GM12865 (cell line): ENCODE results near the gene FUT8.

Source experiments
- DNase-seq: peaks from one replicate; pipeline ENCODE4 v3.0.0; 2010; ENCODE audit warnings: low read depth
- H3K4me3 ChIP-seq: 2 replicates; pipeline ENCODE4 v1.5.1; 2011; ENCODE audit warnings: mild to moderate bottlenecking, low read depth, low read length, control low read depth
- CTCF ChIP-seq: IDR thresholded peaks from 2 replicates; pipeline ENCODE4 v1.5.1; 2011; ENCODE audit warnings: low read length, control low read depth, low read depth, inconsistent platforms; ENCODE audit not compliant: insufficient read depth; ENCODE audit errors: missing control alignments

Gene FUT8

GRCh38 chr14:65787461-65787860 lies 374.9 kb downstream of the FUT8 start:
- TF ChIP-seq CTCF, result no peak
- no peak overlapping the region for H3K4me3 ChIP-seq

GRCh38 chr14:65788876-65789275 lies 376.3 kb downstream of the FUT8 start:
- no peak overlapping the region for H3K4me3 ChIP-seq
- TF ChIP-seq CTCF, result no peak
- no peak for DNase-seq

More at GRCh38 chr14:65787461-65787860, 374.9 kb downstream of the FUT8 start:
- no peak for DNase-seq

GRCh38 chr14:65789363-65789762 lies 376.8 kb downstream of the FUT8 start:
- no peak for TF ChIP-seq CTCF
- no peak overlapping the region for H3K4me3 ChIP-seq
- no peak for DNase-seq

- no peak for TF ChIP-seq CTCF
- no peak for DNase-seq
- H3K4me3 ChIP-seq, result no peak overlapping the region
Observed at GRCh38 chr14:65790172-65790815, 377.8 kb downstream of the FUT8 start.

- DNase-seq, result peak; percentile 39
- no peak overlapping the region for H3K4me3 ChIP-seq
- no peak for TF ChIP-seq CTCF
Observed at GRCh38 chr14:65791191-65791981, 378.9 kb downstream of the FUT8 start.

- DNase-seq, result no peak
- TF ChIP-seq CTCF, result no peak
- no peak overlapping the region for H3K4me3 ChIP-seq
Observed at GRCh38 chr14:65792208-65792905, 379.8 kb downstream of the FUT8 start.
